Measurements from ENCODE around the gene ROR1. TPM values are rescaled to one million over a fixed set of nuclear protein-coding genes. Genes with fewer than 3 reads are reported as not detected.

Gene ROR1
- 36.8 TPM for polyA plus RNA-seq (ENCODE audit: insufficient read length)
- long read RNA-seq, donor 1, full-length matches to known transcripts = 11 of 11 reads
- long read RNA-seq, donor 1, partial matches to known transcripts = 0 of 11 reads
- long read RNA-seq, donor 1, other reads (novel, unspliced or antisense) = 0 of 11 reads
- long read RNA-seq, donor 2, full-length matches to known transcripts = 8 of 8 reads
- long read RNA-seq, donor 2, partial matches to known transcripts = 0 of 8 reads
- long read RNA-seq, donor 2, other reads (novel, unspliced or antisense) = 0 of 8 reads
- long read RNA-seq, donor 3, full-length matches to known transcripts = 4 of 4 reads
- long read RNA-seq, donor 3, partial matches to known transcripts = 0 of 4 reads
- long read RNA-seq, donor 3, other reads (novel, unspliced or antisense) = 0 of 4 reads
- long read RNA-seq, donor 4 = 0 reads
- long read RNA-seq, donor 5, full-length matches to known transcripts = 3 of 3 reads
- long read RNA-seq, donor 5, partial matches to known transcripts = 0 of 3 reads
- long read RNA-seq, donor 5, other reads (novel, unspliced or antisense) = 0 of 3 reads
- long read RNA-seq, donor 6, full-length matches to known transcripts = 2 of 2 reads
- long read RNA-seq, donor 6, partial matches to known transcripts = 0 of 2 reads
- long read RNA-seq, donor 6, other reads (novel, unspliced or antisense) = 0 of 2 reads
- long read RNA-seq, donor 7, full-length matches to known transcripts = 6 of 6 reads
- long read RNA-seq, donor 7, partial matches to known transcripts = 0 of 6 reads
- long read RNA-seq, donor 7, other reads (novel, unspliced or antisense) = 0 of 6 reads
- long read RNA-seq, donor 8, full-length matches to known transcripts = 7 of 7 reads
- long read RNA-seq, donor 8, partial matches to known transcripts = 0 of 7 reads
- long read RNA-seq, donor 8, other reads (novel, unspliced or antisense) = 0 of 7 reads

GRCh38 chr1:63773815-63774616, at the start of gene ROR1:
TSS of gene ROR1 (plus strand) at chr1:63774017.
- peak; percentile 86 for DNase-seq

DNA sequence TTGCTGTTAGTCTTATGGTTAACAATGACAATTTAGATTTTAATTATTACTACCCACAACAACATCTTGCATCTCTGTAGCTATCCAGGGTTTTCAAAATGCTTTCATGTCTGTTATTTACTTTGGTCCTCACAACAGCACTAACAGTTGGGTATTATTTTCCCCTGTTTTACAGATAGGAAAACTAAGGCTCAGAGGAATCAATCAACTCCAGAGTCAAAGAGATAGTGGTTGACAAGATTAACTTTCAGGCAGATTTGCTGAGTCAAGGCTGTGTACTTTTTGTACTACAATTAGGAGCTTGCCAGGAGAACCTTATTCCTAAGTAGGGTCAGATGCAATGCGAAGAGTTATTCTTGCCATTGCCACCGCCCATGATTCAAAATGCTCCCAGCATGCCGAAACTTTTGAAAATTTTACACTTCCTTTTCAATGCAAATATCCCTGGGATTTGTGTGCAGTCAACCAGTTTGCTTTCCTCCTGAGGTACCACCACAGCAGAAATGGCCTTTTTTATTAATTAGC, 49.4 kb upstream of the ROR1 start:
- no peak for DNase-seq

GRCh38 chr1:63728611-63729226, 45.1 kb upstream of the ROR1 start:
- DNase-seq = no peak

GRCh38 chr1:63729227-63729620, 44.6 kb upstream of the ROR1 start:
- DNase-seq = no peak

DNA sequence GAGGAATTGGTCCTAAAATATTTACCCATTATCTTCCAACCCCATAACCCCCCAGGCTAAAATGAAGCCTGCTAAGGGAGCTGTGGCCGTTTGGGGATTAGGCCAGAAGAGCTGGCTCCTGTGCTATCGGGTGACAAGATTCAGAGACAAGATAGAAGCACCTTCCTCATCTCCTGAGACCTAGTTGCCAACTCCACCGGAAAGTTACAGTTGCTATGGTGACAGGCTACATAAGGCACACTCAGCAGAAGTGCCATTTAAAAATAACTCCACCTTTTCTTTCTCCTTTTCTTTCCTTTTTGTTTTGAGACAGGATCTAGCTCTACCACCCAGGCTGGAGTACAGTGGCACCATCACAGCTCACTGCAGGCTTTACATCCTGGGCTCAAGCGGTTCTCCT, 43.6 kb upstream of the ROR1 start:
- no peak for DNase-seq

DNA sequence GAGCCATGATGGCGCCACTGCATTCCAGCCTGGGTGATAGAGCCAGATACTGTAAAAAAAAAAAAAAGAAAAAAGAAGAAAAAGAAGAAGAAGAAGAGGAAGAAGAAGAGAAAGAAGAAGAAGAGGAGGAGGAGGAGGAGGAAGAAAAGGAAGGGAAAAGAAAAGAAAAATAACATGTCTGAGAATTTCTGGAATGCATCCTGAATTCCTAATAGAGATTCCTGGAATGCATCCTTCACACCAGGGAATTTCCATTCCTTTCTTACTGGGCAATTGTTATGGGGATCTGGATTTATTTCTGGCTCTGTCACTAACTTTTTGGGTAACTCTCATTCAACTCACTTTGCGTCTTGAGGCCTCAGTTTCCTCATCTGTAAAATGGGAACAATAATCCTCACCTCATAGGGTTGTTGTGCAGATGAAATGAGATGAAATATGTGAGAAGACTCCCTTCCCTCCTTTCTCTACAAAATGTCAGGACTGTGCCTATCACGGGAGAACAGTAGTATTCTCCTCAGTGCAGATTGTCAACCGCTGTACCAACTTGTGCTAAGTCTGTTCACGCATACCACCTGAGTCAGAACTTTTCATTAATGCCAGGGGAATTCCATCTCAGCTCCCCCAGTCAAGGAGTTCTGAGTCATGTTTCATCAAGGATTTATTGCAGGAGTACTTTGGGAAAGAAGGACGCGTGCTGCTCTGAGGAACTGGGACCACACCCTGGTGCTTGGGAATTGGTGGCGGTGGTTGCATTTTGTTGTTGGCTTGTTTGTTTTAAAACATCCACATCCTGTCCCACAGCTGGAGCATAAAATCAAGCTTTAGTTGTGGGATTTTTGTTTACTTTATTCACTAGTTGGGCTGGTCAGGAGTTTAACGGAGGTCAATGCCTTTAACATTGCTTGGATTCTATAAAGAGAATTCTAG, 42.4 kb upstream of the ROR1 start:
- DNase-seq = peak; percentile 63

- DNase-seq = no peak
These were observed 41.2 kb upstream of the ROR1 start for GRCh38 chr1:63732666-63733065.

GRCh38 chr1:63738772-63739171, 35.0 kb upstream of the ROR1 start:
- DNase-seq = no peak

GRCh38 chr1:63739452-63739851, 34.4 kb upstream of the ROR1 start:
- no peak for DNase-seq

GRCh38 chr1:63740432-63740831, 33.4 kb upstream of the ROR1 start:
- DNase-seq = no peak

DNA sequence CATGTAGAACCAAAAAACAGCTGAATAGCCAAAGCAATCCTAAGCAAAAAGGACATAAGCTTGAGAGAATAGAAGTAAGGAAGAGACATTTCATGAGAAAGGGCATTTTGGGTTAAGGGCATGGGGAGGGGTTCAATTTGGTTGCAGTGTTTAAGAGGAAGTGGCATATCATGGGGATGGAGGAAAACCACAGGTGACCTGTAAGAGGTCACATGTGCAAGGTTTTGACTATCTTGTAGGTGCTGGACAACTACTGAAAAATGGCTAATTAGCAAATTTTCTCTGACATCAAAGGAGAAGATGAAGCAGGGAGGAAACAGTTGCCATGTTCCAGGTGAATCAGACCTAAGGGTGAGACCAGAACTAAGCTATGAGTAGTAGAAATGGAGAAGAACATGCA, 31.3 kb upstream of the ROR1 start:
- DNase-seq = no peak

GRCh38 chr1:63743781-63744180, 30.0 kb upstream of the ROR1 start:
- no peak for DNase-seq

DNA sequence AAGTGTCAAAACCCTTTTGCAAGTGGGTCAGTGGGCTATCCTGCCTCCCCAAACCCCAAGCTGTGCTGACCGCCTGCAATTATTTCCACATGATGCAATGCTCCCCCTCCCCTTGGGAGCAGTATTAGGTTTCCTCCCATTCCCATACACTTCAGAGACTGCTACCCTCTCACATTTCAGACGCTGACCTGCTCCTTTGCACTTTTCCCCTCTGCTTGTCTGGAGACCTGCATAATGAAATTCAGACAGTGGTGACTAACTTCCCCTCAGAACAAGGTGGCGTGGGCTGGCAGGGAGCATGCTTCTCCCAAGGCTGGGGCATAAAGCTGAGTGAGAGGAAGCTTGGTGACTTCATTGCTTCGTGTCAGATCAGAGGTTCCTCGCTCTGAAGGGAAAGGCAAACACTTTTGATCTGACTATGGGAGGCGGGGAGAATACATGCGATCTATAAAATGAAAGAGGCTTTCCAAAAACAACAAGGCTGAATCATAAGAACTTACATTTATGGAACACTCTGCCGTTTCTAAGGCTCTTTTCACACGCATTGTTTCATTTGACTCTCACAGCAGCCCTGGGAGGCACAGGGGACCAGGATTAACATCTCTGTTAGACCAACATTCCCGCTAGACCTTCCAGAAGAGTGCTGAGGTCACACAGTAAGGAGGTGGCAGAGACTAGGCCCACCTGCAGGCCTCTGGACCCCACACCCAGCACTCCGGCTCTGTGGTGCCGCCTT, 27.5 kb upstream of the ROR1 start:
- DNase-seq = peak; percentile 82

DNA sequence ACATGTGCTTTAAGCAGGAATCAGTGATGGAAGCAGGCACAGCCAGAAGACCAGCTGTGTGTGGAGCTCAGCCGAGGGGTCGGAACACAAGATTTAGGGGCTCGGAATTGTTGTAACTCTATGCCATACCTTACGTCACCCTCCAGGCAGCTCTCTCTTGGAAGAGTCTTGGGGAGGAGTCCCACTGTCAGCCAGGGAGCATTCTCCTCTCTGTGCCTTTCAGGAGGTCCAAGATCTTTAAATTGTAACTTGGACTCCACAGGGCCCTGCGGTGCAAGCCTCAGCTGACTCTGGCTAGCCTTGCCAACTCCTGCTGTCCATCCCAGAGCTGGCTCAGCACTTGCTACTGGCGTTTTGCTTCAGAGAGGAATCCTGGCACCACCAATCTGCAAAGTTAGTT, 26.4 kb upstream of the ROR1 start:
- peak; percentile 46 for DNase-seq

DNA sequence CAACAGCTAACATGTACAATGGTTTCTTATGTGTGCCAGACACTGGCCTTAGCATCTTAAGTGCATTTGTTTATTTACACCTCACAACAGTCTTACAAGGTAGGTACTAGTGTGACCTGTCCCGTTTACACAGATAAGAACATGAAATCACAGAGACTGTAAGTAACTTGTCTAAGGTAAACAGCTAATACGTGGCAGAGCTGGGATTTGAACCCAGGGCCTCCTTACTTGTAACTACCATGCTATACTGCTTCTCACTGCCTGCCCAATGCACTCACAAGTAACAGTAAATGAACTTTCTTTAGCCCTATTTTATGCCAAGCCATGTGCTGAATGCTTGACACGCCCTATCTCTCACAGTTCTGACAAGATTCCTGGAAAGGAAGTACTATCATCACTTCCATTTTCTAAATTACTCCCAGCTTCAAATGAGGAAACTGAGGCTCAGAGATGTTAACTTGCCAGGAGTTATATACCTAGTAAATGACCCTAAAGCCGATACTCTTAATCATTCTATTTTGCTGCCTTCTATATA, 25.7 kb upstream of the ROR1 start:
- DNase-seq = no peak

DNA sequence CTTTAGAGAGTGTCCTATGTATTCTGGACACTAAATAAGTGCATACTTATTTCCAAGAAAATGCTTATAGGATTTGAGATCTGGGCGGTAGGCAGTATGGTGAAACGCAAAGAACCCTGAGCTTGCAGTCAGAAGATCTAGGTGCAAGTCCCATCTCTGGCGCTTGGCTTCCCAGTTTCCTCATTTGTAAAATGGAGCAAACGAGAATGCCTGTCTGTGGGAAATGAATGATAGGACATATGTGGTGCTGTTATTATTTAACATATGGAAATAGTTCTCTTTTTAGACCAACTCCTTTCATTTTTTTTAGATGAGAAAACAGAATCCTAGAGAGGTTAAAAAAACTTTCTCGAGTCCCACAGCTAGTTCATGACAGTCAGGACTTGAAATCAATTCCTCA, 25.2 kb upstream of the ROR1 start:
- DNase-seq = no peak

DNA sequence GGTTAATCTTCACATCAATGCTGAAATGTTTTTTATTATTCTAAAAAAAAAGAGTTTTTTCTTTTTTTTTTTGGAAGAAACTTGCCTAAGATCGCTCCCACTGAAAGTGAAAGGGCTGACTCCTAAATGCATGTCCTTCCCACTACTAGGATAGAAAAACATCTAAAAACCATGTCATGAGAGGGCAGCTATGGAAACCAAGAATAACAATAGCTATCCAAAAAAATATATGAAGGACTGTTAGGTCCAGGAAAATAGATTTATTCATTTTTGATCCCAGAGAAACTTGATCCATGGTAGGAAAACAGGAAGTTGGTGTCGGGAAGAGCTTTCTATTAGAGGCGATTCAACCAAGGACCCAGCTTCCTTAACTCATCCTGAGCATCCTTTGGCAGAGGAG, 23.1 kb upstream of the ROR1 start:
- DNase-seq = no peak

GRCh38 chr1:63752176-63752575, 21.6 kb upstream of the ROR1 start:
- DNase-seq = no peak

GRCh38 chr1:63753591-63753990, 20.2 kb upstream of the ROR1 start:
- no peak for DNase-seq
